Measurements from ENCODE around the gene BANF2.

BANF2 gene

GRCh38 chr20:17735959-17736621, 36.3 kb downstream of the BANF2 start:
- no peak for DNase-seq

GRCh38 chr20:17738154-17738553, 38.4 kb downstream of the BANF2 start:
- DNase-seq: no peak

GRCh38 chr20:17741220-17741619, 41.5 kb downstream of the BANF2 start:
- DNase-seq: no peak

DNA sequence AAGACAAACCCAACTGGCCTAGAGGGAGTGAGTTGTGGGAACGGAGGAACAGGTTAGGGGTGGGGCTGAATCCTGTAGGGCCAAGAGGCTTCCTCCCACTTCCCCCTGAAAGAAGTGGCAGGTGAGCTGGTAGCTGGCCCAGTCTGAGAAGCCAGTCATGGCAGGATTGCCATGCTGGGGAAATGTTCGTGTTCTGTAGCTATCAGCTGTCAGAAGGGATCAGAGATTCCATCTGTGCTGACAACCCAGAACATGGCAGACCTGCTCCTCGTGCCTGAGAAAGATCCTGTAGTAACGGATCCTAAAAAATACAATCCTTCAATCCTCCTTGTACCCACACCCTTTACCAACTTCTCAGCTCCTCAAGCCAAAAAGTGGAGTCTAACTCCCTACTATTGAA, 43.0 kb downstream of the BANF2 start:
- DNase-seq: no peak

DNA sequence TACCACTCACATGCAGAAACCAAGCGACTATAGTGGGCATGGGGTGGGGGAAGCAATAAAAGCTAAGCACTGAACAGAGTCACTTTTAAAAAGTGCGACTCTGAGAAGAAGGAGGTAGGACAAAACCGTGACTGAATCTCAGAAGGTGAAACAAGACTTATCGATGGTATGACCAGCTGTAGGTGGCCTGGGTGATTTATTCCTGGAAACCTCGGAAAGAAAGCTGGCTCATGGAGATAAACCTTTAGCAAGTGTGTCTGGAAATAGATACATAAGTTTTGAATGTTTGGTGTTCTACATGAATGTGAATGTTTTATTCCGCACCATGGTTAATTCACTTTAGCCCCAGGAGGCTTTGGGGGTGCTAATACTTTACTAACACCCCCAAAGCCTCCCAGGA, 43.9 kb downstream of the BANF2 start:
- no peak for DNase-seq

GRCh38 chr20:17747431-17747846, 47.7 kb downstream of the BANF2 start:
- no peak for DNase-seq

- no peak for DNase-seq
Observed at GRCh38 chr20:17748279-17748678, 48.5 kb downstream of the BANF2 start.

DNA sequence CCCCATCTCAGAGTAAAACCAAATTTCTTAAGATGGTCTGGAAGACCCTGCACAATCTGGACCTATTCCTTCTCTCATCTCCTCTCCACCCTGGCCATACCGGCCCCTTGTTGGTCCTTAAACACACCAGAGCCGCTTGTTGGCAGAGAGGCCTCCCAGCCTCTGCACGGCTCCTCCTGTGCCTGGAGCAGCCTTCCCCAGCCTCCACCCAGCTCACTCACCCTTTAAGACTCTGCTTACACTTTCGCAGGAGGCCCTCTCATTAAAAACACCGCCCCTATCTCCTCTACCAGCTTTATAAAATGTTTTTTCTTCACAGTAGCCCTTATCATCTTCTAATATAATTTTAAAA, 49.8 kb downstream of the BANF2 start:
- no peak for DNase-seq

DNA sequence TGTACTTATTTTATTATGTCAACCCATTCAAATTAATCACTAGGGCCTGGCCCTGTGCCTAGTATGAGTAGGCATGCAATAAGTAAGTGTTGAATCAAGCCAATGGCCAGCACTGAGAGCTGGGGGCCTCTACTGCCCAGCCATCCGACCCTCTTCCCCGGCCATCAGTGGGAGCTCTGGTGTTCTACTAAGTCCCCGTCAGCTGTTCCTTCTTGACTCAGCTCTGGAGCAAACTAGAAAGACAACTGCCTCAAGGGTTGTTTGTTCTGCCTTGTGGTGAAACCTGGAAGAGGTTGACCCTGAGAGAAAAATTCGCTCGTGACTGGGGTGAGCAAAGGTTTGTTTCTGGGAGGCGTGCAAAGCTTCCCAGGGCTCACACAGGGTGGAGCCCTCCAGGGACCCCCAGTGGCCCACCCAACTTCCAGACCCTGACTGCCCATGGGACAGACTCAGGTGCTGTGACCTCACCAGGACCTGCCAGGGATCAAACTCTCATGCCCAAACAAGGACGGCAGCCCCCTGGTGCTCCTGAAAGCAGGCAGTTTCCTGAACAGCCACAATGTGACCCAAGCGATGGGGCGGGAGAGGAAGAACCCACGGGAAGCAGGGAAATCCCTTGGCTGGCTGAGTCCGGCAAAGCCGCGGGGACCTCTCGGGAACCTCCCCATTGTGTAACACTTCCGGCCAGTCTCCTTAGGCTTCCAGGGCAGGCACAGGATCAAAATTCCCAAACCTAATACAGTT, 50.4 kb downstream of the BANF2 start:
- DNase-seq: no peak

GRCh38 chr20:17750722-17751045, 50.9 kb downstream of the BANF2 start:
- no peak for DNase-seq

GRCh38 chr20:17751640-17752039, 51.9 kb downstream of the BANF2 start:
- no peak for DNase-seq

GRCh38 chr20:17752459-17752858, 52.7 kb downstream of the BANF2 start:
- DNase-seq: no peak

GRCh38 chr20:17753516-17753915, 53.8 kb downstream of the BANF2 start:
- no peak for DNase-seq

- no peak for DNase-seq
Observed at GRCh38 chr20:17756529-17756928, 56.8 kb downstream of the BANF2 start.

DNA sequence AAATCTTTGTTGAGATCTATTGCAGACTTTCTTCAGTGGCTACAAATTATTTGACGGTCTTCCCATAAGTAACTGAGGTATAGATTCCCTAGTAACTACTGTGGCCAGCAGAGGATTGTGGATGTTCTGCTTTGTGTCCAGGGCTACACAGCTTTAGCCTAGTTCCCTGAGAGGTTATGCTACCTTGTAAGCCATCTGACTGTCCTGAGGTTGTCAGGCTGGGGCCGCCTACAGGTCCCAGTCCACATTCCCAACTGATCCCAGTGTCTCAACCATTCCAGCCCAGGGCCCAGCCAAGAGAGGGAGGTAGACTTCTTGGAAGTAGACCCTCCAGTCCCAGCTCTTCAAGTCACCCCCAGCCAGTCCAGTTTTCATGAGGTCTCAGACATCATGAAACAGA, 57.7 kb downstream of the BANF2 start:
- no peak for DNase-seq

DNA sequence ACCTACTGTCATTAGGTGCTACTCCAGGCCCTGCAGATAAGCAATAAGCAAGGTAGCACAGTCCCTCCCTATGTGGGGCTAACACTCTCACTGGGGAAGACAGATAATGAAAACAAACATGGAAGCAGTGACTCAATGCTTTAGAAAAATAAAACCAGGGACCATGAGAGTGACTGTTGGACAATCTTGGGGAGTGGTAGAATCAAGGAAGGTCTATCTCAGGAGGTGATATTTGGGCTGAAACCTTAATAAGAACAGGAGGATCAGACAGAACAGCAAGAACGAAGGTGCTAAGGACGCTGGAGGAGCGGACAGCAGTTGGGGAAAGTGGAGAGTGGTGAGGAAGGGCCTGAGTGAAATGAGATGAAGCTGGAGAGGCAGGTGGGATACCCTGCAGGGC, 58.2 kb downstream of the BANF2 start:
- DNase-seq: no peak

DNA sequence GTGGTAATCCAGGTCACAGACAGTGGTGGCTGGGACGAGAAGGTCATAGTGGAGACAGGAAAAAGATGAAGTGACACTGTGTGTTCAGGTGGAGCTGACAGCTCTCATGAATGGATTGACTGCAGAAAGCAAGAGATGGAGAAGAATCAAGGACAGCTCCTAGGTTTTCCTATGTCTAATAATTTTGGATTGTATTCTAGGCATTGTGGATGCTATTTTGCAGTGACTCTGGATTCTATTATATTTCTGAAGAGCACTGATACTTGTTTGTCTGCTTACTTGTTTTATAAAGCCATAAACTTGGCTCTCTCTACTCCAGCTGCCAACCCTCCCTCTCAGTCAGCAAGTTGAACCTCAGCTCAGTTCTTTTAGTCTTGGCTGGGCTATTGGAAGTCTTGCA, 58.7 kb downstream of the BANF2 start:
- DNase-seq: no peak

- DNase-seq: no peak
Observed at GRCh38 chr20:17759449-17759848, 59.7 kb downstream of the BANF2 start.

- DNase-seq: no peak
Observed at GRCh38 chr20:17761604-17762003, 61.8 kb downstream of the BANF2 start.

DNA sequence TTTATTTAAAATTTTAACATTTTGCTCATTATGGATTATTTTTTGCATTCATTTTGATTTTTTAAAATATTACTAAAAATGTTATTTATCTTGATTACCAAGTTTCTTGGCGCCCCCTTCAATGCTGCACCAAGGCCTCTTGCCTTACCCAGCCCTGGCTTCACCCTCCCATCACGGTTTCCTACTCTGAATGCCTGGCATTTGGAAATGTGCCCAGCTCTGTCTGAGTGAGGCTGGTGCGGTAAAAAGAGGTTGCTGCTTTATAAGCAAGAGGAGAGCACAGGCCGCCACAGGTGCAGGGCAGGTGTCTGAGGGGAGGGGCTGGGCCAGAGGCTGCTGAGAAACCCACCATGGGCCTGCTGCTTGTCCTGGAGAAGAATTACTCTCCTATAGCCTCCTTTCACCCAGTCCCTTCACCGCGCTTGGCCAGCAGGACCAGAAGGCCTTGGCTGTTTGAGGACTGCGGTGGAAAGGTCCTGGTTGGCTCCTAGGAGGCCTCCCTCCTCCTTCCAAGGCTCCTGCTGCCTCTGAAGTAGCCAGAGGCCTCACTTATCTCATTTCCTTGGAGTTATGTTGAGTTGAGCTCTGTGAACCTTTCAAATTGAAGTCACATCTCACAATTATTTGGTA, 62.6 kb downstream of the BANF2 start:
- no peak for DNase-seq

GRCh38 chr20:17762873-17763557, 63.2 kb downstream of the BANF2 start:
- no peak for DNase-seq

DNA sequence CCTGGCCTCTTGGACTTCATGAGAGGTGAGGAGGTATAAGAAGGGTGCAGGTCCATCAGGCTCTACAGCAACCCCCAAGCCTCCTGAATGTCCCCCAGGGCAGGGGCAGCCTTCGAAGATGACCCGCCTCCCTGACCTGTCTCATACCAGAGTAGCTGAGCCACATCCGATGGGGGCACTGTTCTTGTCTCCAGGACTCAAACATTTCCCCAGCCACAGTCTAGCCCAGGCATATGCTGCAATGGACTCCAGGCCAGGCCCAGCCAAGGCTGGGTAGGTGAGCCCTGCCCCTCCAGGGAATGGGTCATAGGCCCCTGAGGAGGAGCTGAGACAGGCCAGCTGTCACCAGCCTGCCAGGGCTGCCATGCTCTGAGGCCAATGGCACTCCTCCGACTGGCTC, 65.3 kb downstream of the BANF2 start:
- no peak for DNase-seq

- DNase-seq: no peak
Observed at GRCh38 chr20:17765584-17765983, 65.8 kb downstream of the BANF2 start.

DNA sequence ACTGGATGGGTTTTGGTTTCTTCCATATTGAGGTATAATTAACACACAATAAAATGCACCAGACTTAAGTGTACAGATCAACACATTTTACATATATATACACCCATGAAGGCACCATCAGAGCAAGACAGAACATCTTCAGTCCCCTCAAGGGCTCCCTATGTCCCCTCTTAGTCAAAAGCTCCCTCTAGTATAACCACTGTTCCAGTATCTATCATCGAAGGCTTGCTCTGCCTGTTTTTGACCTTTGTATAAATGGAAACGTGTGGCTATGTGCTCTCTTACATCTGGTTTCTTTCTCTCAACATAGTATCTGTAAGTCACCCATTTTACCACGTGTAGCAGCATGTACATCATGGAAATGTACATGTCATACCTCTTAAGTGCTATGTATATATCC, 66.5 kb downstream of the BANF2 start:
- no peak for DNase-seq
